PC-3 (cell line): Measurements from ENCODE around the gene FAM229B. TPM values are rescaled to one million over a fixed set of nuclear protein-coding genes. Genes with fewer than 3 reads are reported as not detected.

Experiments
- ATAC-seq: fragments of 200-7000 bp; cut with Tn5 transposase; 2 replicates; pipeline ENCODE4 v1.9.1; 2020; ENCODE audit warnings: mild to moderate bottlenecking, moderate library complexity
- Bru-seq: library from RNA; stranded (reverse); fragments of 400-500 nt; gene quantifications from one replicate; lab custom pipeline; 2021; lab: Mats Ljungman, UMichigan
- BruChase-seq, 2 experiments: library from RNA; stranded (reverse); fragments of 400-500 nt; gene quantifications; one replicate each; lab custom pipeline; 2021; lab: Mats Ljungman, UMichigan
- BruUV-seq: library from RNA; stranded (reverse); fragments of 400-500 nt; replicated peaks from 2 replicates; lab custom pipeline; 2021; lab: Mats Ljungman, UMichigan
- CTCF ChIA-PET: fragments of 300-600 bp; sonication (Branson Sonifier 250); formaldehyde crosslinking; loops from one replicate; lab custom pipeline; 2022; ENCODE audit warnings: antibody characterized with exemption; lab: Charles Lee
- POLR2A ChIA-PET: fragments of 300-600 bp; sonication (Branson Sonifier 250); formaldehyde crosslinking; loops from one replicate; lab custom pipeline; 2022; ENCODE audit warnings: antibody characterized with exemption; ENCODE audit not compliant: unreplicated experiment; lab: Charles Lee
- DNase-seq: peaks from one replicate; pipeline ENCODE4 v3.0.0-alpha.2; 2015
- H2AFZ ChIP-seq: fragments of 300-600 bp; sonication (generic); 2 replicates; pipeline ENCODE4 v1.6.0; 2016; ENCODE audit warnings: antibody characterized with exemption, low read length
- H3F3A ChIP-seq: fragments of 300-600 bp; sonication (generic); one replicate; pipeline ENCODE4 v1.6.0; 2017; ENCODE audit warnings: antibody characterized with exemption, low read length, control low read depth, mild to moderate bottlenecking; ENCODE audit not compliant: unreplicated experiment
- H3K27ac ChIP-seq: fragments of 300-600 bp; sonication (generic); 2 replicates; pipeline ENCODE4 v1.5.1; 2016; ENCODE audit warnings: mild to moderate bottlenecking, low read length
- H3K27me3 ChIP-seq: fragments of 300-600 bp; sonication (generic); 2 replicates; pipeline ENCODE4 v1.6.1; 2016; ENCODE audit warnings: low read length, mixed read lengths
- H3K36me3 ChIP-seq: fragments of 300-600 bp; sonication (generic); 2 replicates; pipeline ENCODE4 v1.6.1; 2016; ENCODE audit warnings: low read depth, mixed run types, low read length, mixed read lengths
- H3K4me1 ChIP-seq: fragments of 300-600 bp; sonication (generic); 2 replicates; pipeline ENCODE4 v1.5.1; 2016; ENCODE audit warnings: low read length; ENCODE audit not compliant: insufficient read depth
- H3K4me2 ChIP-seq: fragments of 300-600 bp; sonication (generic); 2 replicates; pipeline ENCODE4 v1.6.0; 2016; ENCODE audit warnings: low read length
- H3K4me3 ChIP-seq: fragments of 300-600 bp; sonication (generic); 2 replicates; pipeline ENCODE4 v1.5.1; 2016; ENCODE audit warnings: mild to moderate bottlenecking, low read length, mixed read lengths
- H3K79me2 ChIP-seq: fragments of 300-600 bp; sonication (generic); 2 replicates; pipeline ENCODE4 v1.6.1; 2017; ENCODE audit warnings: low read length, mixed read lengths
- H3K9ac ChIP-seq: fragments of 300-600 bp; sonication (generic); 2 replicates; pipeline ENCODE4 v1.6.0; 2016; ENCODE audit warnings: mild to moderate bottlenecking, low read length
- H3K9me2 ChIP-seq: fragments of 300-600 bp; sonication (generic); replicated peaks from 2 replicates; pipeline ENCODE4 v1.6.1; 2016; ENCODE audit warnings: mixed run types, low read length, mixed read lengths
- H3K9me3 ChIP-seq: fragments of 300-600 bp; sonication (generic); 2 replicates; pipeline ENCODE4 v1.6.1; 2016; ENCODE audit warnings: low read length, mixed read lengths
- H4K20me1 ChIP-seq: fragments of 300-600 bp; sonication (generic); 2 replicates; pipeline ENCODE4 v1.6.1; 2016; ENCODE audit warnings: low read length, mixed read lengths
- CTCF ChIP-seq: fragments of 300-600 bp; sonication (generic); conservative IDR thresholded peaks from 2 replicates; pipeline ENCODE4 v1.5.1; 2017; ENCODE audit warnings: antibody characterized with exemption, low read depth, mild to moderate bottlenecking, low read length
- EZH2 ChIP-seq: fragments of 300-600 bp; sonication (generic); IDR thresholded peaks from one replicate; pipeline ENCODE4 v1.6.1; 2017; ENCODE audit warnings: antibody characterized with exemption, mild to moderate bottlenecking, low read length; ENCODE audit not compliant: unreplicated experiment
- EZH2phosphoT487 ChIP-seq: fragments of 300-600 bp; sonication (generic); IDR thresholded peaks from 2 replicates; pipeline ENCODE4 v1.6.1; 2018; ENCODE audit warnings: mild to moderate bottlenecking, antibody characterized with exemption, low read length, borderline replicate concordance
- intact Hi-C: fragments of 100-400 bp; cut with micrococcal nuclease; formaldehyde crosslinking; loops from 2 replicates; pipeline ENCODE4 v1.9.0; 2023
- long read RNA-seq: library from polyadenylated mRNA; unstranded; transcript quantifications from one replicate; pipeline ENCODE4 v2.0.0, GENCODE V29; 2021; ENCODE audit not compliant: unreplicated experiment
- total RNA-seq: library from RNA; depleted of rRNA; stranded (reverse); fragments of >200 nt; gene quantifications from 2 replicates; pipeline ENCODE4 v1.2.3, GENCODE V29; 2014; rRNA removed

FAM229B gene, protein sequence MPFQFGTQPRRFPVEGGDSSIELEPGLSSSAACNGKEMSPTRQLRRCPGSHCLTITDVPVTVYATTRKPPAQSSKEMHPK
- 2.8 and 6.7 TPM in 2 replicates for total RNA-seq
- percentile 47 among the genes with signal in this experiment for Bru-seq, nascent RNA
- percentile 45 among the genes with signal in this experiment for BruChase-seq, experiment 1, labeled RNA remaining after a 6-hour chase
- percentile 44 among the genes with signal in this experiment for BruChase-seq, experiment 2, labeled RNA remaining after a 2-hour chase
- long read RNA-seq, transcript FAM229B-201 (4 exons, 2,543 nt), result major isoform, 11 of 14 reads
- long read RNA-seq, partial matches to known transcripts, result 0 of 14 reads
- long read RNA-seq, other reads (novel, unspliced or antisense), result 3 of 14 reads

- POLR2A ChIA-PET, result interaction anchor here (0.6 kb wide), 3 partner anchors 50 to 979 kb away, joined by 3 to 4 read pairs (median 3); no protein-coding TSS in a partner anchor
- CTCF ChIA-PET, result interaction anchor here (0.6 to 2.8 kb wide), 2 partner anchors 46 to 76 kb away, joined by 6 to 28 read pairs; no protein-coding TSS in a partner anchor
- Histone ChIP-seq H3K4me3 (peak within 1 kb of the TSS; percentile 92), H3K9me3 (no peaks in the 10 kb centered on the region), H3K79me2 (no peaks in the 10 kb centered on the region; the same call in 1 of the 2 replicates), H3K4me1 (no peaks in the 10 kb centered on the region), H3K27me3 (no peaks in the 10 kb centered on the region), H4K20me1 (no peaks in the 10 kb centered on the region), H3K9ac (peak within 1 kb of the TSS; percentile 66), H3K36me3 (no peaks in the 10 kb centered on the region), H3K27ac (no peak within 1 kb of the TSS), H2AFZ (peak within 1 kb of the TSS; percentile 99), H3K4me2 (peak within 1 kb of the TSS; percentile 97), H3K9me2 (no peaks in the 10 kb centered on the region), H3F3A (no peaks in the 10 kb centered on the region)
- peak; percentile 95 for ATAC-seq
- BruUV-seq, result no TSS peak
- intact Hi-C loops, result loop anchor here (1.0 kb wide), 1 partner anchor 76 kb away; no protein-coding TSS in a partner anchor
- peak; percentile 89 for DNase-seq
- no peak for TF ChIP-seq EZH2phosphoT487
- no peak for TF ChIP-seq CTCF
- no peak for TF ChIP-seq EZH2
These were observed at the start of gene FAM229B, which contains the start of gene TUBE1 for GRCh38 chr6:112087136-112087911. FAM229B (plus strand) TSS chr6:112087591; CDS start chr6:112099284, 11,693 bp downstream. TUBE1 (minus strand) TSS chr6:112087482; CDS start chr6:112087434, 48 bp downstream.

- Histone ChIP-seq H4K20me1 (no peaks in the 10 kb centered on the region), H3K4me2 (peak overlapping the region; percentile 66), H2AFZ (0 out of 2 replicates have a peak overlapping the region, but pooled peaks have one; percentile 12), H3K4me1 (peaks cover 34% of the 10 kb centered on the region), H3K79me2 (no peaks in the 10 kb centered on the region), H3K27ac (peak overlapping the region; percentile 76), H3K36me3 (no peaks in the 10 kb centered on the region), H3K9ac (peak overlapping the region; percentile 70), H3K4me3 (no peak overlapping the region), H3K9me2 (no peaks in the 10 kb centered on the region), H3K27me3 (no peaks in the 10 kb centered on the region), H3K9me3 (no peaks in the 10 kb centered on the region), H3F3A (no peaks in the 10 kb centered on the region)
- intact Hi-C loops, result no loop called here
- POLR2A ChIA-PET, result interaction anchor here (0.5 to 0.7 kb wide), 3 partner anchors 50 to 1373 kb away, joined by 3 read pairs; partner anchors contain the start of gene FAM229B
- TF ChIP-seq EZH2 (no peak), CTCF (no peak), EZH2phosphoT487 (no peak)
- DNase-seq (peak; percentile 83), ATAC-seq (peak; percentile 96)
- BruUV-seq, result no TSS peak
- CTCF ChIA-PET, result no interaction called here
These were observed 49.6 kb upstream of the FAM229B start for GRCh38 chr6:112037783-112038216.
